Fibroblast of the aortic adventitia (primary cell): ENCODE measurements around the gene NGDN. TPM values are rescaled to one million over a fixed set of nuclear protein-coding genes. Genes with fewer than 3 reads are reported as not detected.

ENCODE experiments used
- DNase-seq: peaks from one replicate; pipeline ENCODE4 v3.0.0-alpha.2; 2010; ENCODE audit warnings: low read depth
- H3K4me3 ChIP-seq: 2 replicates; pipeline ENCODE4 v1.5.1; 2011; ENCODE audit warnings: low read depth, mild to moderate bottlenecking, control low read depth, low read length, moderate library complexity
- CTCF ChIP-seq: IDR thresholded peaks from 2 replicates; pipeline ENCODE4 v1.5.1; 2011; ENCODE audit warnings: mild to moderate bottlenecking, low read length, control low read depth, inconsistent platforms; ENCODE audit not compliant: insufficient read depth
- total RNA-seq: library from RNA; depleted of rRNA; stranded (reverse); fragments of >200 nt; gene quantifications from 2 replicates; pipeline ENCODE4 v1.2.3, GENCODE V29; 2012; ENCODE audit warnings: low replicate concordance

The NGDN gene
- total RNA-seq, 1 donor, result 31.5 TPM

GRCh38 chr14:23469906-23470403 is 452 bp downstream of the NGDN start:
- DNase-seq, result no peak
- peak overlapping the region; percentile 97 for H3K4me3 ChIP-seq
- TF ChIP-seq CTCF, result no peak

GRCh38 chr14:23470947-23471346 is 1.4 kb downstream of the NGDN start:
- H3K4me3 ChIP-seq, result no peak overlapping the region
- DNase-seq, result no peak
- TF ChIP-seq CTCF, result no peak

GRCh38 chr14:23478109-23478759 is 8.7 kb downstream of the NGDN start:
- peak; percentile 65 for TF ChIP-seq CTCF
- no peak overlapping the region for H3K4me3 ChIP-seq
- peak; percentile 87 for DNase-seq

GRCh38 chr14:23481362-23481970 is 12.0 kb downstream of the NGDN start:
- TF ChIP-seq CTCF, result no peak
- DNase-seq, result peak; percentile 32
- no peak overlapping the region for H3K4me3 ChIP-seq

- no peak for DNase-seq
- TF ChIP-seq CTCF, result no peak
- H3K4me3 ChIP-seq, result no peak overlapping the region
Observed at GRCh38 chr14:23481979-23482822, 12.7 kb downstream of the NGDN start.

GRCh38 chr14:23482823-23483148 is 13.3 kb downstream of the NGDN start:
- no peak for DNase-seq
- H3K4me3 ChIP-seq, result no peak overlapping the region
- TF ChIP-seq CTCF, result no peak
